DMS53 (cell line): Measurements from ENCODE around the gene POF1B.

Experiments used
- DNase-seq: peaks from one replicate; lab custom pipeline; 2025; lab: John Stamatoyannopoulos, UW

Gene POF1B

DNA sequence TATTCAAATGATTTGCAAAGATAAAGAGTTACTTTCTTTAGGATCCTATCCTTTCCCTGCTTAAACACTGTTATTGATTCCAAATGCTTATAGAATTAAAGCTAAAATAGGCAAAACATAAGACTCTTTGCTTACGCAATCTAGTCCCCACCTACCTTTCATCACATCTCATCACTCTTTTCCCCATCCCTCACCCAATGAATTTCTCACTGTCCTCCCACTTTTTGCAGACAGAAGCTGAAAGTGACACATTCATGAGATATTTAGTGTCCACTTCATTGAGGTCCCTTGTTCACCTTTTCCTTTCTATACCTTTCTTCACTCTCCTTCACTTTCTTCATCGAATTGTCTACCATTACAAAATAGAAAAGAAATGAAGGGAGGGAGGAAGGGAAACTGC, 136.3 kb downstream of the POF1B start:
- peak; percentile 24 for DNase-seq
